ENCODE measurements around the gene HSD17B14. TPM values are rescaled to one million over a fixed set of nuclear protein-coding genes. Genes with fewer than 3 reads are reported as not detected.

HSD17B14 gene
- total and polyA plus RNA-seq, 2 of the 13 experiments (the other 11 are each of a cell fraction or from before 2014, with no cell fraction given): 0.58 to 1.2 TPM

- no peak for TF ChIP-seq NFAT5 (CRISPR knock-in tag; IDR thresholded peaks at IDR 0.05)
- TF ChIP-seq SOX6 (IDR thresholded peaks at IDR 0.05): no peak
- TF ChIP-seq SOX6 (CRISPR knock-in tag; IDR thresholded peaks at IDR 0.05): peak; percentile 33; the same call in 1 of the 2 replicates
- TF ChIP-seq HIVEP1 (CRISPR knock-in tag; IDR thresholded peaks at IDR 0.05): 0 out of 2 replicates have a peak, but pooled peaks have one; percentile 26
- TF ChIP-seq, protein P1, sequence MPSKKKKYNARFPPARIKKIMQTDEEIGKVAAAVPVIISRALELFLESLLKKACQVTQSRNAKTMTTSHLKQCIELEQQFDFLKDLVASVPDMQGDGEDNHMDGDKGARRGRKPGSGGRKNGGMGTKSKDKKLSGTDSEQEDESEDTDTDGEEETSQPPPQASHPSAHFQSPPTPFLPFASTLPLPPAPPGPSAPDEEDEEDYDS (CRISPR knock-in tag; IDR thresholded peaks at IDR 0.05): no peak
- peak; percentile 51; the same call in 1 of the 2 replicates for TF ChIP-seq SIN3A (IDR thresholded peaks at IDR 0.05; ENCODE audit: borderline replicate concordance, low read depth, low read length)
- TF ChIP-seq GABPB1 (CRISPR knock-in tag; IDR thresholded peaks at IDR 0.05): peak; percentile 46; the same call in 1 of the 2 replicates
- peak; percentile 22; the same call in 1 of the 2 replicates for TF ChIP-seq FOSL2 (CRISPR knock-in tag; IDR thresholded peaks at IDR 0.05)
- TF ChIP-seq, protein P2, sequence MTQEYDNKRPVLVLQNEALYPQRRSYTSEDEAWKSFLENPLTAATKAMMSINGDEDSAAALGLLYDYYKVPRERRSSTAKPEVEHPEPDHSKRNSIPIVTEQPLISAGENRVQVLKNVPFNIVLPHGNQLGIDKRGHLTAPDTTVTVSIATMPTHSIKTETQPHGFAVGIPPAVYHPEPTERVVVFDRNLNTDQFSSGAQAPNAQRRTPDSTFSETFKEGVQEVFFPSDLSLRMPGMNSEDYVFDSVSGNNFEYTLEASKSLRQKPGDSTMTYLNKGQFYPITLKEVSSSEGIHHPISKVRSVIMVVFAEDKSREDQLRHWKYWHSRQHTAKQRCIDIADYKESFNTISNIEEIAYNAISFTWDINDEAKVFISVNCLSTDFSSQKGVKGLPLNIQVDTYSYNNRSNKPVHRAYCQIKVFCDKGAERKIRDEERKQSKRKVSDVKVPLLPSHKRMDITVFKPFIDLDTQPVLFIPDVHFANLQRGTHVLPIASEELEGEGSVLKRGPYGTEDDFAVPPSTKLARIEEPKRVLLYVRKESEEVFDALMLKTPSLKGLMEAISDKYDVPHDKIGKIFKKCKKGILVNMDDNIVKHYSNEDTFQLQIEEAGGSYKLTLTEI (CRISPR knock-in tag; conservative IDR thresholded peaks at IDR 0.05): no peak
- TF ChIP-seq MEIS2 (CRISPR knock-in tag; IDR thresholded peaks at IDR 0.05): 0 out of 2 replicates have a peak, but pooled peaks have one; percentile 21
- no peak for TF ChIP-seq ZFYVE20 (CRISPR knock-in tag; IDR thresholded peaks at IDR 0.05; ENCODE audit: borderline replicate concordance, low read depth)
- peak; percentile 70 for TF ChIP-seq HNRNPK (IDR thresholded peaks at IDR 0.05; ENCODE audit: low read depth, low read length, poor library complexity, severe bottlenecking)
- TF ChIP-seq RFX3 (CRISPR knock-in tag; IDR thresholded peaks at IDR 0.05): no peak
- TF ChIP-seq DPF2 (CRISPR knock-in tag; IDR thresholded peaks at IDR 0.05; ENCODE audit: borderline replicate concordance, low read depth): no peak
- TF ChIP-seq ZBTB37 (CRISPR knock-in tag; IDR thresholded peaks at IDR 0.05): no peak
- 0 out of 2 replicates have a peak, but pooled peaks have one; percentile 24 for TF ChIP-seq FIP1L1 (IDR thresholded peaks at IDR 0.05; ENCODE audit: borderline replicate concordance, insufficient read depth, low read depth, low read length)
- TF ChIP-seq, protein P3, sequence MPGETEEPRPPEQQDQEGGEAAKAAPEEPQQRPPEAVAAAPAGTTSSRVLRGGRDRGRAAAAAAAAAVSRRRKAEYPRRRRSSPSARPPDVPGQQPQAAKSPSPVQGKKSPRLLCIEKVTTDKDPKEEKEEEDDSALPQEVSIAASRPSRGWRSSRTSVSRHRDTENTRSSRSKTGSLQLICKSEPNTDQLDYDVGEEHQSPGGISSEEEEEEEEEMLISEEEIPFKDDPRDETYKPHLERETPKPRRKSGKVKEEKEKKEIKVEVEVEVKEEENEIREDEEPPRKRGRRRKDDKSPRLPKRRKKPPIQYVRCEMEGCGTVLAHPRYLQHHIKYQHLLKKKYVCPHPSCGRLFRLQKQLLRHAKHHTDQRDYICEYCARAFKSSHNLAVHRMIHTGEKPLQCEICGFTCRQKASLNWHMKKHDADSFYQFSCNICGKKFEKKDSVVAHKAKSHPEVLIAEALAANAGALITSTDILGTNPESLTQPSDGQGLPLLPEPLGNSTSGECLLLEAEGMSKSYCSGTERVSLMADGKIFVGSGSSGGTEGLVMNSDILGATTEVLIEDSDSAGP (CRISPR knock-in tag; IDR thresholded peaks at IDR 0.05; ENCODE audit: borderline replicate concordance): peak; percentile 22; the same call in 1 of the 2 replicates
Measured at GRCh38 chr19:48812094-48812929, 24.0 kb downstream of the HSD17B14 start (continued).

All from HepG2 (cell line).